Endothelial cell of umbilical vein (primary cell): ENCODE results near the gene NMNAT1. TPM values are rescaled to one million over a fixed set of nuclear protein-coding genes. Genes with fewer than 3 reads are reported as not detected.
A peak's percentile ranks its signal among the peaks of the same experiment; 100 is the strongest.

Source experiments
- BruUV-seq: library from RNA; stranded (reverse); fragments of 400-500 nt; replicated peaks from 2 replicates; lab custom pipeline; 2021; lab: Mats Ljungman, UMichigan
- CTCF ChIA-PET: fragments of 300-600, 350-600 bp; sonication (Branson Sonifier 250); formaldehyde crosslinking; loops from one replicate; lab custom pipeline; 2021; ENCODE audit warnings: antibody characterized with exemption, inconsistent platforms; lab: Charles Lee
- POLR2A ChIA-PET: fragments of 300-600, 350-600 bp; sonication (Branson Sonifier 250); formaldehyde crosslinking; loops from one replicate; lab custom pipeline; 2021; ENCODE audit warnings: antibody characterized with exemption, inconsistent platforms; lab: Charles Lee
- DNase-seq: peaks from one replicate; pipeline ENCODE4 v3.0.0-alpha.2; 2011; ENCODE audit warnings: low read depth, low spot score
- FAIRE-seq: peaks from 2 replicates; lab custom pipeline; 2011; peaks lifted over from hg19 to GRCh38; lab: Jason Lieb, UNC
- H2AFZ ChIP-seq: 2 replicates; pipeline ENCODE4 v1.6.0; 2012; ENCODE audit warnings: low read depth, low read length, control low read depth, inconsistent platforms
- H3K27ac ChIP-seq: 2 replicates; pipeline ENCODE4 v1.5.1; 2011; ENCODE audit warnings: low read depth, mild to moderate bottlenecking, control low read depth, low read length, moderate library complexity; ENCODE audit not compliant: insufficient read depth
- H3K27me3 ChIP-seq, 2 experiments: 2 replicates each; pipeline versions ENCODE4 v1.6.0 to v1.6.1; 2011; ENCODE audit warnings: low read length in 2 of 2, mixed read lengths in 1 of 2; ENCODE audit not compliant: control insufficient read depth in 2 of 2, insufficient read depth in 2 of 2
- H3K36me3 ChIP-seq, 2 experiments: 2 replicates in 1 of 2; 3 replicates in 1 of 2; pipeline ENCODE4 v1.5.1; 2011; ENCODE audit warnings: low read length in 2 of 2, mild to moderate bottlenecking in 1 of 2, moderate library complexity in 1 of 2; ENCODE audit not compliant: control insufficient read depth in 2 of 2, insufficient read depth in 2 of 2; ENCODE audit errors: extremely low read depth in 1 of 2
- H3K4me1 ChIP-seq: 3 replicates; pipeline ENCODE4 v1.5.1; 2011; ENCODE audit warnings: mild to moderate bottlenecking, low read length; ENCODE audit not compliant: control insufficient read depth, insufficient read depth; ENCODE audit errors: extremely low read depth
- H3K4me2 ChIP-seq: 2 replicates; pipeline ENCODE4 v1.6.1; 2011; ENCODE audit warnings: low read length, control low read depth, mixed read lengths; ENCODE audit not compliant: insufficient read depth
- H3K4me3 ChIP-seq, 3 experiments: fragments of 200-600 bp in 1 of 3; sonication (generic), shearing (Covaris generic) in 1 of 3; replicated peaks in 1 of 3; 2 replicates each; pipeline ENCODE4 v1.5.1; 2011 to 2016; ENCODE audit warnings: control low read depth in 3 of 3, low read length in 3 of 3, mild to moderate bottlenecking in 2 of 3, inconsistent platforms in 1 of 3, low read depth in 1 of 3, moderate library complexity in 1 of 3; ENCODE audit not compliant: insufficient read depth in 1 of 3
- H3K79me2 ChIP-seq: 2 replicates; pipeline ENCODE4 v1.6.0; 2012; ENCODE audit warnings: low read length, inconsistent platforms; ENCODE audit not compliant: control insufficient read depth, insufficient read depth
- H3K9ac ChIP-seq: replicated peaks from 2 replicates; pipeline ENCODE3; 2011; ENCODE audit warnings: low read length, control low read depth; ENCODE audit not compliant: insufficient read depth; ENCODE audit errors: extremely low read depth
- H3K9me1 ChIP-seq: replicated peaks from 3 replicates; pipeline ENCODE4 v1.6.0; 2011; ENCODE audit warnings: mild to moderate bottlenecking, low read length; ENCODE audit not compliant: control insufficient read depth, insufficient read depth; ENCODE audit errors: extremely low read depth
- H3K9me3 ChIP-seq: replicated peaks from 2 replicates; pipeline ENCODE4 v1.5.1; 2012; ENCODE audit warnings: low read length, inconsistent platforms; ENCODE audit not compliant: control insufficient read depth, insufficient read depth
- H4K20me1 ChIP-seq: replicated peaks from 2 replicates; pipeline ENCODE3; 2011; ENCODE audit warnings: mild to moderate bottlenecking, low read length; ENCODE audit not compliant: control insufficient read depth, insufficient read depth; ENCODE audit errors: extremely low read depth
- CTCF ChIP-seq, 2 donors: IDR thresholded peaks; 1 replicate in 1 of 2; 2 replicates in 1 of 2; pipeline ENCODE4 v1.5.1; 2011; ENCODE audit warnings: low read length in 2 of 2, mild to moderate bottlenecking in 2 of 2, moderate library complexity in 2 of 2, control low read depth in 1 of 2, inconsistent platforms in 1 of 2, low read depth in 1 of 2; ENCODE audit not compliant: insufficient read depth in 1 of 2; ENCODE audit errors: extremely low read depth in 1 of 2
- EZH2 ChIP-seq: IDR thresholded peaks from 2 replicates; pipeline ENCODE4 v1.6.1; 2012; ENCODE audit warnings: borderline replicate concordance, low read depth, mild to moderate bottlenecking, moderate library complexity, low read length, inconsistent platforms; ENCODE audit not compliant: severe bottlenecking
- FOS ChIP-seq: IDR thresholded peaks from 2 replicates; pipeline ENCODE4 v1.6.1; 2011; ENCODE audit warnings: mild to moderate bottlenecking, low read length, moderate library complexity, borderline replicate concordance; ENCODE audit not compliant: insufficient read depth
- GATA2 ChIP-seq: IDR thresholded peaks from 2 replicates; pipeline ENCODE4 v1.7.0; 2011; ENCODE audit warnings: low read depth, mild to moderate bottlenecking, moderate library complexity, mixed read lengths, low read length; ENCODE audit not compliant: insufficient read length, insufficient read depth
- JUN ChIP-seq: IDR thresholded peaks from 2 replicates; pipeline ENCODE4 v1.6.1; 2011; ENCODE audit warnings: borderline replicate concordance, low read depth; ENCODE audit not compliant: insufficient read length, insufficient read depth
- MAX ChIP-seq: IDR thresholded peaks from 2 replicates; pipeline ENCODE4 v1.6.1; 2011; ENCODE audit not compliant: insufficient read depth, insufficient read length
- MYC ChIP-seq: IDR thresholded peaks from one replicate; pipeline ENCODE4 v1.6.1; 2011; ENCODE audit warnings: mild to moderate bottlenecking, low read depth, low read length
- POLR2A ChIP-seq: IDR thresholded peaks from 2 replicates; pipeline ENCODE4 v1.6.1; 2012; ENCODE audit warnings: low read depth, mild to moderate bottlenecking, control low read depth, low read length
- POLR2AphosphoS5 ChIP-seq: IDR thresholded peaks from 2 replicates; pipeline ENCODE4 v1.6.1; 2012; ENCODE audit warnings: low read depth, mild to moderate bottlenecking, control low read depth, low read length, moderate library complexity; ENCODE audit not compliant: insufficient read depth
- dilution Hi-C: fragments of 300-500 bp; cut with MboI; formaldehyde crosslinking; loops from one replicate; pipeline ENCODE4 v1.15.0; 2019; ENCODE audit warnings: low sequenced_read_pairs; ENCODE audit not compliant: extremely low pct_ligation_motif_present
- intact Hi-C: fragments of 100-400 bp; cut with micrococcal nuclease; formaldehyde crosslinking; loops from one replicate; pipeline ENCODE4 v1.10.0; 2022
- polyA plus RNA-seq, 4 experiments: library from polyadenylated mRNA; depleted of rRNA in 3 of 4; stranded (reverse) in 3 of 4; unstranded in 1 of 4; fragments of >200 nt; gene quantifications; 2 replicates each; pipeline versions ENCODE4 v1.2.1 to v1.2.3, GENCODE V29; 2011 to 2012; ENCODE audit warnings: missing spikeins in 1 of 4
- total RNA-seq: library from RNA; stranded (reverse); gene quantifications from 2 replicates; pipeline ENCODE4 v1.2.3, GENCODE V29; 2021

The NMNAT1 gene
- total and polyA plus RNA-seq, 2 donors (not counting 3 experiments of a cell fraction or from before 2014, with no cell fraction given) = 4.8 to 9.8 TPM

- Histone ChIP-seq H3K36me3 (no peaks in the 10 kb centered on the region), H3K9me1 (no peaks in the 10 kb centered on the region), H3K9ac (no peak overlapping the region), H3K4me3 (no peak overlapping the region), H3K79me2 (no peaks in the 10 kb centered on the region), H3K9me3 (no peaks in the 10 kb centered on the region), H2AFZ (no peak overlapping the region), H3K4me1 (peaks cover 16% of the 10 kb centered on the region), H3K27me3 (peaks cover 8 to 15% of the 10 kb centered on the region in 2 experiments), H4K20me1 (no peaks in the 10 kb centered on the region), H3K27ac (no peak overlapping the region), H3K4me2 (no peak overlapping the region)
- TF ChIP-seq JUN = no peak
- no peak for DNase-seq
- CTCF ChIA-PET = interaction anchor here (0.5 to 0.7 kb wide), 2 partner anchors 39 to 164 kb away, joined by 3 to 4 read pairs; no protein-coding TSS in a partner anchor
- intact Hi-C loops = no loop called here
- BruUV-seq = no TSS peak
- no peak for FAIRE-seq
- dilution Hi-C loops = no loop called here
- POLR2A ChIA-PET = no interaction called here
These were observed 46.5 kb downstream of the NMNAT1 start for GRCh38 chr1:9989773-9990172.

- FAIRE-seq (peak; percentile 98), DNase-seq (peak; percentile 90)
- no peaks in the 10 kb centered on the region for H3K79me2 ChIP-seq
- peaks cover 16% of the 10 kb centered on the region for H3K4me1 ChIP-seq
- POLR2A ChIA-PET = no interaction called here
- TF ChIP-seq GATA2 = peak; percentile 9
- no peak for TF ChIP-seq POLR2A
- TF ChIP-seq CTCF (IDR thresholded peaks at IDR 0.05; ENCODE audit: extremely low read depth in 1 of 2, insufficient read depth in 1 of 2, low read depth in 1 of 2, low read length in 2 of 2) = no peak
- peak; percentile 28 for TF ChIP-seq JUN
- no peak for TF ChIP-seq MAX
- TF ChIP-seq FOS = peak; percentile 29
- TF ChIP-seq EZH2 = no peak
- TF ChIP-seq MYC = no peak
- no peak for TF ChIP-seq POLR2AphosphoS5
- H3K4me3 ChIP-seq = no peak overlapping the region
- CTCF ChIA-PET = interaction anchor here (0.7 to 1.2 kb wide), 2 partner anchors 11 to 41 kb away, joined by 3 to 4 read pairs; no protein-coding TSS in a partner anchor
- H3K9ac ChIP-seq = no peak overlapping the region
- intact Hi-C loops = loop anchor here (1.0 kb wide), 1 partner anchor 41 kb away; the partner anchor contains the start of gene UBE4B
- peak overlapping the region; percentile 3 for H3K4me2 ChIP-seq
- no peaks in the 10 kb centered on the region for H4K20me1 ChIP-seq
- H3K9me1 ChIP-seq = no peaks in the 10 kb centered on the region
- H3K36me3 ChIP-seq = no peaks in the 10 kb centered on the region
- dilution Hi-C loops = no loop called here
- peaks cover 11 to 21% of the 10 kb centered on the region in 2 experiments for H3K27me3 ChIP-seq
- no peaks in the 10 kb centered on the region for H3K9me3 ChIP-seq
- no TSS peak for BruUV-seq
- H2AFZ ChIP-seq = no peak overlapping the region
- H3K27ac ChIP-seq = no peak overlapping the region
These were observed 47.7 kb downstream of the NMNAT1 start for GRCh38 chr1:9990944-9991343.
